HG03135 (cell line): ENCODE data around the gene COA7.
"Not testable (repeated sequence)": the region's sequence is repeated elsewhere in the genome, so short reads cannot be mapped to it uniquely, and the experiment has no call there.

Source experiments
- ATAC-seq: cut with Tn5 transposase; IDR thresholded peaks from one replicate; pipeline ENCODE4 v1.9.1; 2021; ENCODE audit warnings: mild to moderate bottlenecking, moderate library complexity; ENCODE audit not compliant: unreplicated experiment

The COA7 gene

GRCh38 chr1:52706136-52706670 is 8.1 kb upstream of the COA7 start:
- no peak for ATAC-seq

DNA sequence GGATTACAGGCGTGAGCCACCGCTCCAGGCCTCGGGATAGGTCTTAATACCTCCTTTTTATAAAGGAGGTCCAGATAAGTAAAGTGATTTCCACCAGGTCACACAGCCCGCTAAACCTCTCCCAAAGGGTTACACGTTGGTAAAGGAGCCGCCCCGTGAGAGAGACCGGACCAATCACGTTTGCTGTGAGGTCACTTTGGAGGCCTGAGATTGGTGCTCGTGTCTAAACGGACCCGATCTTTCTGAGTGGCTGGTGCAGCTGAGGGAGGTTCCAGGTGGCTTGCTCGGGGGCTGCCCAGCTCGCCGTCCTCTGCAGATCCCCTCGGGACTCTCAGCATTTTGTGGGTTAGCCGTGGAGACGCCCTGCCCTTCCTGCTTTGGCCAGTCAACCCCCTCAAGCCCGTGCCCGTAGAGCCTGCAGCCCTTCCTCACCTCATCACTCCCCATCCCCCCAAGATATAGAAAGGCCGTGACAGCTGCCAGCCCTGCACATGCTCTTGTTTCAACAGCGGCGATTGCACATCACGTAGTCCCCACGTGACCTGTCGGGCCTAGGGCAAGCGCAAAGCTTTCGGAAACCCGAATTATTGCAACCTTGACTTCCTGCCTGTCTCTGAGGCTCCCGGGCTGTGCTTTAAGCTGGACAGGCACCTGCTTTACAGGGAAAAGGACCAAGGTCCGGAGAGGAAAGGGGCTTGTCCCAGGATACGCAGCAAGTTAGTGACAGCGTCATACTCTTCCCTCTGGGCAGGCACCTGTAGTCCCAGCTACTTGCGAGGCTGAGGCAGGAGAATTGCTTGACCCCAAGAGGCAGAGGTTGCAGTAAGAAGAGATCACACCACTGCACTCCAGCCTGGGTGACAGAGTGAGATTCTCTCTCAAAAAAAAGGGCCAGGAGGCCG is 5.0 kb upstream of the COA7 start:
- peak; percentile 92 for ATAC-seq

DNA sequence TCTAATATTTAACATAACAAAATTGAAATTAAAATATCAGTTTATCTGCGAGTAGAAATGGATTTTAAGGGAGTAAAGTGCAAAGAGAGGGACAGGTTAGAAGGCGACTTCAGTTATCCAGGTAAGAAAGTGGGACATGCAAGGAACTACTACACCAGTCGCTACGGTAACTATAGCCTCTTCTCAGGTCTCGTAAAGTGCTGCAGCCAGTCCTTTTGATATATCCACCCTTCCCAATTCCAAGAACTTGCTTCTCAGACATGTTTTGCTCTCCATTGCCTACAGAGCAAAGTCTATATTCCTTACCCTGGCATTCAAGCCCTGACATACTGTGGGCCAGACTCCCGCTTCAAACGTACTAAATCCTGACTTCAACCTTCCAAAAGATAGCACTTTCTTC is 2.5 kb downstream of the COA7 start:
- no peak for ATAC-seq

GRCh38 chr1:52693843-52694242 is 4.3 kb downstream of the COA7 start:
- ATAC-seq: no peak

DNA sequence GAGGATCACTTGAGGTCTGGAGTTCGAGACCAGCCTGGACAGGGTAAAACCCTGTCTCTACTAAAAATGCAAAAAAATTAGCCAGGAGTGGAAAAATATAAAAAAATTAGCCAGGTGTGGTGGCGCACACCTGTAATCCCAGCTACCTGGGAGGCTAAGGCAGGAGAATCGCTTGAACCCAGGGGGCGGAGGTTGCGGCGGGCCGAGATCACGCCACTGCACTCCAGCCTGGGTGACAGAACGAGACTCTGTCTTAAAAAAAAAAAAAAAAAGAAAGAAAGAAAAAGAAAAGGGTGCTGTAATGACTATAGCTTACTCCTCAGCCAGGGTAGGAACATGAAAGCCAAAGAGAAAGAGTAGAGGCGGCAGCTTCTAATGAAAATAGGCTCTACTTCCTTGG is 4.8 kb downstream of the COA7 start:
- not testable (repeated sequence) for ATAC-seq

DNA sequence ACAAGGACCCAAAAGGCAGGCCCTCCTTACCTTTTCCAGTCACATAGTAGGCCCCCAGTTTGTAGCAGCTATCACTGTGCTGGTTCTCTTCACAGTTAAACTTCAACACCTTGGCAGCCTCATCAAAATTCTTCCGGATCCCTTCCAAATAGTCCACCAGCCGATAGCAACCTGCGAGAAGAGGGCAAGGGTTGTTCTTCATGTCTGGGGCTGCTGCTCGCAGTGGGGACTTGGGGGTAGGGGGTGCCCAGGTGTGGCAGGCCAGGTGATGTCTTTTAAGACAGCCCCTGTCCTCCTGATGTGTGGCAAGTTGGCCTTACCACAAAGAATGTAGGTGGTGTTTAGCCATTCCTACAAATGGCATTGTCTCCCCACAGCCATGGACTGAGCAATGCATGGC is 5.5 kb downstream of the COA7 start:
- no peak for ATAC-seq

DNA sequence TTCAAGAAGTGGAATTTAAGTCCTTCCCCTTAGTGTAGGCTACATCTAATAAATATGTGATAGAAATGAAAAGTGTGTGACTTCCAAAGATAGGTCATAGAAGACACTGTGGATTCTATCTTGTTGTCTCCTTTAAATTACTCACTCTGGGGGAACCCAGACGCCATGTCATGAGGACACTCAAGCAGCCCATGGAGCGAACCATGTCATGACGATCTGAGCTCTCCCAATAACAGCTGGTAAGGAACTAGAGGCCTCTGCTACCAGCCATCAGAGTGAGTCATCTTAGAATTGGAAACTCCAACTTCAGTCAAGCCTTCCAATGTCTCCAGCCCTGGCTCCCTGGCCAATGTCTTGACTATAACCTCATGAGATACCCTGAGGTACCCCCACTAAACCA is 6.3 kb downstream of the COA7 start:
- ATAC-seq: no peak

- ATAC-seq: no peak
Observed at GRCh38 chr1:52686830-52687229, 11.3 kb downstream of the COA7 start.

DNA sequence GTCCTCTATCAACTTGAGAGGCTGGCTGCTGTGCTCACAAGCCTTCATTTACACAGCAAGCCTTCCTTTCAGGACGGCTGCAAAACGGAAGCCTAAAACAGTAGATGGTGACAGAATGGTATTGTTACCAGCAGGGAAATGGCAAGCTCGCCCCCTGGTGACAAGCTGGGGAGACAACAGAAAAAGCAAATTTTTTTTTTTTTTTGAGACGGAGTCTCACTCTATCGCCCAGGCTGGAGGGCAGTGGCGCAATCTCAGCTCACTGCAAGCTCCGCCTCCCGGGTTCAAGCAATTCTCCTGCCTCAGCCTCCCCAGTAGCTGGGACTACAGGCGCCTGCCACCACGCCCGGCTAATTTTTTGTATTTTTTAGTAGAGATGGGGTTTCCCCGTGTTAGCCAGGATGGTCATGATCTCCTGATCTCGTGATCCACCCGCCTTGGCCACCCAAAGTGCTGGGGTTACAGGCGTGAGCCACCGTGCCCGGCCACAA is 11.8 kb downstream of the COA7 start:
- peak; percentile 74 for ATAC-seq

GRCh38 chr1:52684545-52684944 is 13.6 kb downstream of the COA7 start:
- ATAC-seq: no peak

- no peak for ATAC-seq
Observed at GRCh38 chr1:52683367-52683940, 14.7 kb downstream of the COA7 start.

DNA sequence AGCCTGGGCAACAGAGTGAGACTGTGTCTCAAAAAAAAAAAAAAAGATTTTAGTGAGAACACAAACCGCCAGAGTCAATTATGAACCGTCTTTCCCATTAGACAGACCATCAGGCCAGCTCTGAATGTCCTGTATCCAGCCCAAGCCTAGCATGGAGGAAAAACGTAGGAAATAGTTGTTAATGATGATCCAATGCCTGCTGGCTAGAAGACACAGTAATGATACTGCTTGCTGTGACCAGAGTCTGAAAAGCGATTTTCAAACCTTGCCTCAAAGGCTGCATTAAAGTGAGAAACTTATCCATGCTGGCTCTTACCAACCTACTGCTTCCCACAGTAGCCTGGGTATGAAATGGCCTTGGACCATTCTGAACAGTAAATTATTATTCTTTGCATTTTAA is 17.0 kb downstream of the COA7 start:
- ATAC-seq: no peak

DNA sequence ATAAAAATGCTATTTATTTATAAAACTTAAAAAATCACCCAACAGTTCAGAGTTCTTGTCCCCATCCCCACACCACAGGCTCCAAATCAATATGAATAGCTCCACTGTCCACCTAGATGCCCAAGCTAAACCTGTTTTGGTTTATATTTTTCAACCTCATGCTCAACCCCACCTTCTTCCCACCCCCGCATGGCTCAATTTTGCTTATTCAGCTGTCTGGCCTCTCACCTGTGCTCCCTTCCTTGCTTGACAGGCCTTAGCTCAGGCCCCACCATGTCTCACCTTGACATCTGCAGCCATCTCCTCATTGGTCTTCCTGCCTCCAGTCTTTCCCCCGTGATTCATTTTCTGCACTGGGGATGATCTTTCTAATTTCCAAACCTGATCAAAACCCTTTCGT is 17.8 kb downstream of the COA7 start:
- no peak for ATAC-seq

DNA sequence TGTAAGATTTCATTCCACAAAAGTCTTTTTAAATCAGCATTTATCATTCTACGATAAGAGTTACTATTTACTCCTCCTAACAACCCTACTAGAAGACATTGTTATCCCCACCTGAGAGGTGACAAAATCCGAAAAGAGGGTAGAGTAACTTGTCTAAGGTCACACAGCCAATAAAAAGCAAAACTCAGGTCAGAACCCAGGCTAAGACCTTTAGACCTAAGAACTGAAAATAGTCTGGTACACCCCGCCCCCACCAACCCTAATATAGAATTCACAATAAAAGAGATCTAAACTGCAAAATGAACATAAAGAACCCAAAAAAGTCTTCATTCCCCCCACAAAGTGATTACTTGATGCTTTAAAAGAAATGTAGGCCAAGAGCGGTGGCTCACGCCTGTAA is 18.6 kb downstream of the COA7 start:
- ATAC-seq: no peak

DNA sequence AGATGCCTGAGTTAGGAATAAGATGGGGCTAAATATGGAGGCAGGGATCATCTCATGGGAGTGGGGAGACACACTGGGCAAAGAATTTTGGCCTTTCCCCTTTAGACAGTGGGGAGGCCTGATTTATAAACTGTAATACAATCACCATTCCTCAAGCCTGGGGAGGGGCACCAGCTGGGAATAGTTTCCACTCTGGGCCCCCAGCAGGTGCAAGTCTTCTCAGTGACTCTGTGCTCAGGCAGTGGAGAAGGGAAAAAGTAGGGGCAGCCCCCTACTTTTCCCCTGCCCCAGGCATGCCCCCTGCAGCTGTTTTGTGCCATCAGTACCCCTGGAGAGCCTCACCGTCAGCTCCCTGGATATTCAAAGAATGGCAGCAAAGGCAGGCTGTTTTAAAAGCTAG is 19.1 kb downstream of the COA7 start:
- ATAC-seq: no peak

GRCh38 chr1:52677076-52677806 is 20.9 kb downstream of the COA7 start:
- no peak for ATAC-seq

GRCh38 chr1:52676249-52676903 is 21.8 kb downstream of the COA7 start:
- no peak for ATAC-seq

DNA sequence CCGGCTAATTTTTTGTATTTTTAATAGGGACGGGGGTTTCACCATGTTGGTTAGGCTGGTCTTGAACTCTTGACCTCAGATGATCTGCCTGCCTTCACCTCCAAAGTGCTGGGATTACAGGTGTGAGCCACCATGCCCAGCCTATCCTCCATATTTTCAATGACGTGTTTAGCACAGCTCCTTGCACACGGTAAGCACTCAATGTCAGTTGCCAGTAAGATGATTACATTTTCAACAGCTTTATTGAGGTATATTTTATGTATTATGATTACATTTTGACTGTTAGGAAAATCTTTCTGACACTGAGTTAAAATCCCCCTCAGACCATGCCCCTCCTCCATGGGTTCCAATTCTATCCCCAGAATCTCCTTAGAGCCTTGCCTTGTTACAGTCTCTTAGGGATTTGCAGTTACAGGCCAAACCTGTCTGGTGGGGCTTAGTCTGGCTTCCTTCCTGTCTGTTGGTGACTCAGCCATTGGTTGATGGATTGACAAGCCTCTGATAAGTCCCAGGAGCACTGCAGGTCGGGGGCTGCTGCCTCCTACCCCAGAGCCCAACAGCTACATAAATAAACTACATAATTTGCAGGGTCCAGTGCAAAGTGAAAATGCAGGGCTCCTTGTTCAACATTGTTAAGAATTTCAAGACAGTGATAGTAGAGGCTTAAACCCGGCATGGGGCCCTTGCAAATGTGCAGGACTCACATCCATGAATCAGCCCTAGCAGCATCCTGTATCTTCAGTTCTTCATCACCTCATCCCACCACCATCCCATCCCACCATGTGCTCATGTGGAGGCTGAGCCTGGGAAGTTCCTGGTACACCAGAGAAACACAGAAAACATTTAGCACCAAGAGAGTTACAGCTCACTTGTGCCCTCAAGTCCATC is 23.4 kb downstream of the COA7 start:
- no peak for ATAC-seq

DNA sequence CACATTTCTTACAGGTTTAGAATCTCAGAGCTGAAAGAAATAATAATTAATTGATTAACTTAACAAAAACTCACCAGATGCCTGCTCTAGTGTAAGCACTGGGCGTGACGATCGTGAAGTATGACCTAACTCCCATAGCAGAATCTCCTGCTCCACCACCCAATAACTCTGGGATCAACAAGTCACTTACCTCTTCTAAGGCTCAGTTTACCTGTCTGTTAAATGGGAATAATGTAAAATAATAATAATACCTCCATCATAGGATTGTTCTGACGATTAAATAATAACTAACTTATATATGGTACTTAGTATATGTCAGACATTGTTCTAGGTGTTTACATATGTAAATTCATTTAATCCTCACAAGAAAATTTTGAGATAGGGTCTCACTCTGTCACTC is 24.6 kb downstream of the COA7 start:
- ATAC-seq: no peak

DNA sequence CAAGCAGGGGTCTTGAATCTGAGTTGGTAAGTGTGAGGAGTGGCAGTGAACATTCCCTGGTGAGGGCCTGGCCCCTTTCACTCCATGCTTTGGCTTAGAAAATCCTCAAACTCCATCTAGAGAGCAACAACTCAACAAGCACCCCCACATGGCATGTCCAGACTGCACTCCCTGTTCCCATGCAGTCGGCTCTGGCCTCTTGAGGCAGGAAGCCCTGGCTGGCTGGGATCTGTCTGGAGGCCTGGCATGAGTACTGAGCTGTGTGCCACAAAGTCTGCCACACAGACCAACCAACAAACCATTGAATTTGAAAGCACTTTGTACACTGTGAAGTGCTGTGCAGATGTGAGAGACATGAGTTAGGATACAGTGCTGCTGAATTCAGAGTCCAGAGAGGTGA is 25.2 kb downstream of the COA7 start:
- no peak for ATAC-seq
